IMR-90 (cell line): ENCODE data around the gene MEST.

Experiments
- CTCF ChIP-seq: conservative IDR thresholded peaks from 2 replicates; pipeline ENCODE4 v1.5.1; 2012; ENCODE audit warnings: mild to moderate bottlenecking, low read depth, low read length, improper control_type of control experiment
- POLR2A ChIP-seq: IDR thresholded peaks from 2 replicates; pipeline ENCODE4 v1.6.1; 2012; ENCODE audit warnings: mild to moderate bottlenecking, low read depth, low read length
- RCOR1 ChIP-seq: IDR thresholded peaks from 2 replicates; pipeline ENCODE4 v1.6.1; 2012; ENCODE audit warnings: mild to moderate bottlenecking, low read length, improper control_type of control experiment; ENCODE audit not compliant: insufficient replicate concordance

- TF ChIP-seq CTCF, result no peak
- TF ChIP-seq RCOR1, result no peak
- TF ChIP-seq POLR2A, result no peak
Measured at GRCh38 chr7:130463553-130464434, 28.1 kb upstream of the MEST start.
